Liver (tissue), 9 donors: Measurements from ENCODE around the gene LMAN2. TPM values are rescaled to one million over a fixed set of nuclear protein-coding genes. Genes with fewer than 3 reads are reported as not detected.

ENCODE experiments used
- DNase-seq: peaks from one replicate; pipeline ENCODE4 v3.0.0-alpha.2; 2017; ENCODE audit warnings: low spot score
- H3K27ac ChIP-seq, 2 donors: one replicate each; pipeline ENCODE4 v1.7.0; 2013; ENCODE audit warnings: inconsistent platforms in 2 of 2, low read length in 2 of 2, control low read depth in 1 of 2, low read depth in 1 of 2, mild to moderate bottlenecking in 1 of 2
- H3K27me3 ChIP-seq, 4 donors: one replicate each; pipeline versions ENCODE4 v1.6.1 to v1.7.0; 2013; ENCODE audit warnings: low read length in 3 of 4, inconsistent platforms in 1 of 4, mild to moderate bottlenecking in 1 of 4, moderate library complexity in 1 of 4; ENCODE audit not compliant: control insufficient read depth in 4 of 4, insufficient read depth in 4 of 4
- H3K36me3 ChIP-seq, 4 donors: one replicate each; pipeline versions ENCODE4 v1.6.1 to v1.7.0; 2013; ENCODE audit warnings: low read length in 3 of 4, mild to moderate bottlenecking in 3 of 4, low read depth in 1 of 4, moderate library complexity in 1 of 4; ENCODE audit not compliant: control insufficient read depth in 4 of 4, insufficient read depth in 3 of 4
- H3K4me1 ChIP-seq, 4 donors: one replicate each; pipeline versions ENCODE4 v1.6.1 to v1.7.0; 2013; ENCODE audit warnings: low read length in 3 of 4, mild to moderate bottlenecking in 3 of 4, moderate library complexity in 1 of 4; ENCODE audit not compliant: control insufficient read depth in 4 of 4, insufficient read depth in 4 of 4
- H3K4me3 ChIP-seq, 3 donors: one replicate each; pipeline versions ENCODE4 v1.6.1 to v1.7.0; 2013; ENCODE audit warnings: low read length in 3 of 3, control low read depth in 1 of 3, low read depth in 1 of 3, mild to moderate bottlenecking in 1 of 3
- H3K9ac ChIP-seq, 2 donors: one replicate each; pipeline ENCODE4 v1.7.0; 2013; ENCODE audit warnings: low read length in 2 of 2, mild to moderate bottlenecking in 2 of 2, moderate library complexity in 2 of 2, control low read depth in 1 of 2, low read depth in 1 of 2
- H3K9me3 ChIP-seq, 4 donors: one replicate each; pipeline versions ENCODE4 v1.6.1 to v1.7.0; 2013; ENCODE audit warnings: low read length in 3 of 4; ENCODE audit not compliant: control insufficient read depth in 4 of 4
- EGR1 ChIP-seq, 2 donors: IDR thresholded peaks; 2 replicates each; pipeline ENCODE4 v1.6.1; 2016 to 2018; ENCODE audit warnings: antibody characterized with exemption in 2 of 2, low read depth in 2 of 2
- FOXA1 ChIP-seq: IDR thresholded peaks from 2 replicates; pipeline ENCODE4 v1.6.1; 2016; ENCODE audit warnings: antibody characterized with exemption
- FOXA2 ChIP-seq: IDR thresholded peaks from 2 replicates; pipeline ENCODE4 v1.6.1; 2016; ENCODE audit warnings: antibody characterized with exemption
- HNF4A ChIP-seq, 2 donors: conservative IDR thresholded peaks; 2 replicates each; pipeline ENCODE4 v1.6.1; 2016; ENCODE audit warnings: antibody characterized with exemption in 2 of 2, mild to moderate bottlenecking in 2 of 2
- JUND ChIP-seq, 2 donors: IDR thresholded peaks; 2 replicates each; pipeline ENCODE4 v1.6.1; 2016; ENCODE audit warnings: antibody characterized with exemption in 2 of 2
- NR2F2 ChIP-seq: IDR thresholded peaks from 2 replicates; pipeline ENCODE4 v1.6.1; 2016; ENCODE audit warnings: antibody characterized with exemption
- RAD21 ChIP-seq, 2 donors: IDR thresholded peaks; 2 replicates each; pipeline ENCODE4 v1.6.1; 2016; ENCODE audit warnings: antibody characterized with exemption in 2 of 2, mild to moderate bottlenecking in 2 of 2
- RXRA ChIP-seq, 2 donors: IDR thresholded peaks; 2 replicates each; pipeline ENCODE4 v1.6.1; 2017 to 2018; ENCODE audit warnings: antibody characterized with exemption in 2 of 2, mild to moderate bottlenecking in 1 of 2
- SP1 ChIP-seq: IDR thresholded peaks from 2 replicates; pipeline ENCODE4 v1.6.1; 2018; ENCODE audit warnings: antibody characterized with exemption, mild to moderate bottlenecking
- TAF1 ChIP-seq: conservative IDR thresholded peaks from 2 replicates; pipeline ENCODE4 v1.6.1; 2016; ENCODE audit warnings: antibody characterized with exemption, mild to moderate bottlenecking
- YY1 ChIP-seq: IDR thresholded peaks from 2 replicates; pipeline ENCODE4 v1.6.1; 2016; ENCODE audit warnings: antibody characterized with exemption, mild to moderate bottlenecking
- ZBTB33 ChIP-seq: IDR thresholded peaks from 2 replicates; pipeline ENCODE4 v1.6.1; 2016; ENCODE audit warnings: antibody characterized with exemption
- WGBS: extraction: QIAGEN DNeasy Blood & Tissue Kit; methylation state at CpG from one replicate; pipeline ENCODE4 v1.1.7; 2013; 5-methylcytosine and 5-hydroxymethylcytosine counted together
- polyA plus RNA-seq, 2 donors: library from polyadenylated mRNA; stranded (reverse) in 1 of 2; unstranded in 1 of 2; fragments of 200-250 nt in 1 of 2; fragments of >200 nt in 1 of 2; fragmentation: Nextera tagmentation in 1 of 2; extraction: Ambion mirVana in 1 of 2; gene quantifications; one replicate each; pipeline versions ENCODE4 v1.2.1 to v1.2.3, GENCODE V29; 2013 to 2015
- total RNA-seq, 2 donors: library from RNA; depleted of rRNA; stranded (reverse); fragments of >200 nt; gene quantifications; one replicate each; pipeline ENCODE4 v1.2.3, GENCODE V29; 2014
- TF ChIP-seq, protein P1 (sequence below): IDR thresholded peaks from 2 replicates; pipeline ENCODE4 v1.6.1; 2016; ENCODE audit warnings: antibody characterized with exemption
- TF ChIP-seq, protein P2 (sequence below): IDR thresholded peaks from 2 replicates; pipeline ENCODE4 v1.6.1; 2016; ENCODE audit warnings: antibody characterized with exemption, mild to moderate bottlenecking
- donor health status: healthy.
- donor health status: healthy.
- donor health status: healthy.
- donor health status: healthy.
- donor health status: healthy.

Gene LMAN2
- total and polyA plus RNA-seq, 4 donors, result 243 to 478 (median 364) TPM

DNA sequence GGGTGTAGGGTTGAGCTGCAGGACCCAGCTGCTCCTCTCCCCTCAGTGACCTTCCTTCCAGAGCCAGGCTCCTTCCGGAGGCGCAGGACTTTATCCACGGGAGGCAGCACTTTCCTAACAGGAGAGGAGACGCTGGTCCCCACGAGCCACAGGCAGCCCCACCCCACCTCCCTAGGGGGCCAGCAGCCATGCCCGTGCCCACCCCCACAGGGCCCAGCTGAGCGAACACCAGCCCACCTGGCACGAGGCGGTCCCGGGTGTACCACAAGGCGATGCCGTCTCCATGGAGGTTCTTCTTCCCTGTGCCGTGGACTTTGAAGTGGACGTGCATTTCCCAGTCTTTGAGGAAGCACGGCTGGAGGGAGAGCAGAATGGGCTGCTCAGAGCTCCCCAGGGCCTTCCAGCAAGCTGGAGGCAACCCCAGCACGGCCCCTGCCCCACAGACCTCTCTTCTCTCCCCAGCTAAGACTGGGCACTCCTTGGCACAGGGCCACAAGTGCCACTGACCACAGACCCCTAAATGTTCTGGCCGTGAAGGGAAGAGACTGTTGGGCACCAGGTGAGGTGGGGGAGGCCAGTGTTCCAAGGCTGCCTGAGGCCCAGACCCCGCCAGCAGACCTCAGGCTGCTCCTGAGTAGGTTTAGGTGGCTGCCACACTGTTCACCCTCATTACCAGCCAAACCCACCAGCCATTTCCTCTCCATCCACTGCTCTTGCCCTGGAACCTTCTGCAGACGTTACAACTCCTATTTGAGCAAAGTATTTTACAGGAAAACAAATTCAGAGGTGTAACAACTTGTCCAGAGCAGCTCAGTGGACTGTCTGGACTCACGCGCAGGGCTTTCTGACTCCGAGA is 13.0 kb downstream of the LMAN2 start:
- TF ChIP-seq HNF4A (conservative IDR thresholded peaks at IDR 0.05) (no peak), SP1 (no peak), RXRA (IDR thresholded peaks at IDR 0.05) (no peak), ZBTB33 (no peak)
- DNase-seq, result no peak
- no peak overlapping the region for H3K9ac ChIP-seq
- H3K27me3 ChIP-seq, result no peaks in the 10 kb centered on the region
- no peaks in the 10 kb centered on the region for H3K9me3 ChIP-seq
- WGBS, result 92% methylated on average over 22 of the region's 22 CpGs
- peaks cover 29 to 56% (median 39%) of the 10 kb centered on the region in 4 donors for H3K36me3 ChIP-seq
- H3K4me3 ChIP-seq, result no peak overlapping the region
- no peak overlapping the region for H3K27ac ChIP-seq
- H3K4me1 ChIP-seq, result peaks cover 0 to 8% (median 0%) of the 10 kb centered on the region in 4 donors

DNA sequence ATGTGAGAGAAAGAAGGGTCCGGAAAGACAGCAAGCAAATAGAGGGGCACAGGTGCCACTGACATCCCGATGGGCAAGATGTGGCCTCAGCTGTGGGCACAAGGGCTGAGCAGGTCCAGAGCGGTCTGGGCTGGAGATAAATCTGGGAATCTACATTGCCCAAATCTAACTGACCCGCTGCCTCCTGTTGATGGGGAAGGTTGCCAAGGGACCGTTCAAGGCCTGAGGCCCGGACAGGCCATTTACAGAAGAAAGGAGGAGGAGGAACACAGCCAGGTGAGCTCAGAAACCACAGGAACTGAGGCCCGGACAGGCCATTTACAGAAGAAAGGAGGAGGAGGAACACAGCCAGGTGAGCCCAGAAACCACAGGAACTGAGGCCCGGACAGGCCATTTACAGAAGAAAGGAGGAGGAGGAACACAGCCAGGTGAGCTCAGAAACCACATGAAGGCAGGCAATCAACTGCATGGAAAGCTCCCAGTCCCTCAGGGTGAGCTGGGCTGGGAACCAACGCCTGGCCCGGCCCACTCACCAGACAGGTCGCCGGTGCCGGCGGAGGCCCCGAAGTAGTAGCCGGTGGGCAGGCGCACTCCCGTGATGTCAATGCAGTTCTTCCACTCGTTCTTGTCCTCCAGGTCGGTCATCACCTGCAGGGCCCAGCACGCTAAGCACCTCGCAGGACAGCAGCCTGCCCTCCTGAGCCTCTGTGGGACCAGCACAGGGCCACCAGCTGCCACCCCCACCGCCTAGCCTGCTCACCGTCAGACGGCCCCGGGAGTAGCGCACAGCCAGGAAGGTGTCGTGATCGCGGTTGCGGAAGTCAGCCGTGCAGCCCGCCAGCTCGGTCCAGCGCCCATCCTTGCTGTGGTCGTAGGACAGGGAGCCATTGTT is 14.6 kb downstream of the LMAN2 start:
- DNase-seq, result no peak
- WGBS, result 94% methylated on average over 36 of the region's 36 CpGs
- no peak overlapping the region for H3K9ac ChIP-seq
- no peak for TF ChIP-seq RXRA (IDR thresholded peaks at IDR 0.05)
- TF ChIP-seq YY1, result no peak
- no peak for TF ChIP-seq FOXA1
- no peak for TF ChIP-seq RAD21 (IDR thresholded peaks at IDR 0.05)
- TF ChIP-seq, protein P1, sequence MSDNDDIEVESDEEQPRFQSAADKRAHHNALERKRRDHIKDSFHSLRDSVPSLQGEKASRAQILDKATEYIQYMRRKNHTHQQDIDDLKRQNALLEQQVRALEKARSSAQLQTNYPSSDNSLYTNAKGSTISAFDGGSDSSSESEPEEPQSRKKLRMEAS, result no peak
- no peak for TF ChIP-seq FOXA2
- TF ChIP-seq, protein P2, sequence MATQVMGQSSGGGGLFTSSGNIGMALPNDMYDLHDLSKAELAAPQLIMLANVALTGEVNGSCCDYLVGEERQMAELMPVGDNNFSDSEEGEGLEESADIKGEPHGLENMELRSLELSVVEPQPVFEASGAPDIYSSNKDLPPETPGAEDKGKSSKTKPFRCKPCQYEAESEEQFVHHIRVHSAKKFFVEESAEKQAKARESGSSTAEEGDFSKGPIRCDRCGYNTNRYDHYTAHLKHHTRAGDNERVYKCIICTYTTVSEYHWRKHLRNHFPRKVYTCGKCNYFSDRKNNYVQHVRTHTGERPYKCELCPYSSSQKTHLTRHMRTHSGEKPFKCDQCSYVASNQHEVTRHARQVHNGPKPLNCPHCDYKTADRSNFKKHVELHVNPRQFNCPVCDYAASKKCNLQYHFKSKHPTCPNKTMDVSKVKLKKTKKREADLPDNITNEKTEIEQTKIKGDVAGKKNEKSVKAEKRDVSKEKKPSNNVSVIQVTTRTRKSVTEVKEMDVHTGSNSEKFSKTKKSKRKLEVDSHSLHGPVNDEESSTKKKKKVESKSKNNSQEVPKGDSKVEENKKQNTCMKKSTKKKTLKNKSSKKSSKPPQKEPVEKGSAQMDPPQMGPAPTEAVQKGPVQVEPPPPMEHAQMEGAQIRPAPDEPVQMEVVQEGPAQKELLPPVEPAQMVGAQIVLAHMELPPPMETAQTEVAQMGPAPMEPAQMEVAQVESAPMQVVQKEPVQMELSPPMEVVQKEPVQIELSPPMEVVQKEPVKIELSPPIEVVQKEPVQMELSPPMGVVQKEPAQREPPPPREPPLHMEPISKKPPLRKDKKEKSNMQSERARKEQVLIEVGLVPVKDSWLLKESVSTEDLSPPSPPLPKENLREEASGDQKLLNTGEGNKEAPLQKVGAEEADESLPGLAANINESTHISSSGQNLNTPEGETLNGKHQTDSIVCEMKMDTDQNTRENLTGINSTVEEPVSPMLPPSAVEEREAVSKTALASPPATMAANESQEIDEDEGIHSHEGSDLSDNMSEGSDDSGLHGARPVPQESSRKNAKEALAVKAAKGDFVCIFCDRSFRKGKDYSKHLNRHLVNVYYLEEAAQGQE, result no peak
- TF ChIP-seq TAF1, result no peak
- no peak for TF ChIP-seq EGR1 (IDR thresholded peaks at IDR 0.05; ENCODE audit: low read depth in 2 of 2)
- TF ChIP-seq JUND (IDR thresholded peaks at IDR 0.05), result no peak
- TF ChIP-seq NR2F2, result no peak
- no peak for TF ChIP-seq ZBTB33
- H3K4me3 ChIP-seq, result no peak overlapping the region
- no peaks in the 10 kb centered on the region for H3K27me3 ChIP-seq
- H3K4me1 ChIP-seq, result peaks cover 0 to 8% (median 0%) of the 10 kb centered on the region in 4 donors
- H3K36me3 ChIP-seq, result peaks cover 30 to 71% (median 43%) of the 10 kb centered on the region in 4 donors
- no peak overlapping the region for H3K27ac ChIP-seq
- no peaks in the 10 kb centered on the region for H3K9me3 ChIP-seq
